ENCODE data around the gene USE1. TPM values are rescaled to one million over a fixed set of nuclear protein-coding genes. Genes with fewer than 3 reads are reported as not detected.

USE1 gene
- total and polyA plus RNA-seq, 8 donors: 23.1 to 40.9 (median 31.6) TPM

DNA sequence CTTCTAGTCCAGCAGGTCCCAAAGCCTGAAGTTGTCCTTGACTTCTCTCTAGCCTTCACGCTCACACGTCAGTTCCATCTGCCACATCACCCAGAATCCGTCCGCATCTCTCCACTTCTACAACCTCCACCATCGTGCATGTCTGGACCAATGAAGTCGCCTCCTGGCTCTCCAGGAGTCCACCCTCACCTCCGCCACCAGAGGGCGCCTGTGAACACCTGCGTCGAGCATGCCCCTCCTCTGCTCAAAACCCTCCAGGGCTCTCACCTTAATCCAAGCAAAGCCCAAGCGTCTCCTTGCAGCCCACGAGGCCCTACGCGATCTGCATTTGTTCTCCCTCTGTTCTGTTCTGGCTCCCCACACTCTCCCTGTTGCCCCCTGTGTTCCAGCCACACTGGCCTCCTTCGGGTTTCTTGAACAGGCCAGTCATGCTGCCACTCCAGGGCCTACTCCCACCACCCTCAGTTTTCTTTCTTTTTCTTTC is 45.7 kb downstream of the USE1 start:
- peak; percentile 81 to 96 for TF ChIP-seq CTCF (IDR thresholded peaks at IDR 0.05)
- H3K4me1 ChIP-seq: peaks cover 0 to 3% of the 10 kb centered on the region in 2 donors
- H3K9me3 ChIP-seq: no peaks in the 10 kb centered on the region
- intact Hi-C loops (cut with DNase I): no loop called here
- no peak overlapping the region for H3K4me3 ChIP-seq
- peak in 3 of 4 donors; percentile 76 to 97 (median 87) for DNase-seq
- peak; percentile 99 for ATAC-seq
- peaks cover 0 to 18% of the 10 kb centered on the region in 2 donors for H3K36me3 ChIP-seq
- no peak overlapping the region for H3K27ac ChIP-seq
- H3K27me3 ChIP-seq: no peaks in the 10 kb centered on the region

DNA sequence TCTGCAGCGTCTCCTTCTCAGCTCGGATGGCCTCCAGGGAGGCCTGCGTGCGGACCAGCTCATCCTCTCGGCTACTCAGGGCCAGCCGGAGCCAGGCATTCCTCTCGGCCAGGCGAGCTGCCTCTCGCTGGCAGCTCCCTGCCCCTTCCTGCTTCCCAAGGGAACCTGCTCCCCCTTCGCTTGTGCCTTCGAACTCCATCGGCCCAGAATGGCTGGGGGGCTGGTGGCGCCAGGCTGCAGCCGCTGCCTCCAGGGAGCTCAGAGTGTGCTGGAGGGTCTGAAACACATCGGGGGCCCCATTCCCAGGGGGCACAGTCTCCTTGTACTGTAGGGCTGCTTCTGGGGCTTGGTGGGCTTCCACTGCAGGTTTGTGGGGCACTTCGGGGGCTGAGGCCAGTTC is 47.4 kb downstream of the USE1 start:
- intact Hi-C loops (cut with DNase I): no loop called here
- Histone ChIP-seq H3K36me3 (peaks cover 0 to 17% of the 10 kb centered on the region in 2 donors), H3K4me1 (peaks cover 0 to 3% of the 10 kb centered on the region in 2 donors), H3K9me3 (no peaks in the 10 kb centered on the region), H3K4me3 (peak overlapping the region in 1 of 2 donors; percentile 44), H3K27ac (no peak overlapping the region), H3K27me3 (no peaks in the 10 kb centered on the region)
- no peak for ATAC-seq
- TF ChIP-seq CTCF (IDR thresholded peaks at IDR 0.05): no peak
- no peak for DNase-seq

DNA sequence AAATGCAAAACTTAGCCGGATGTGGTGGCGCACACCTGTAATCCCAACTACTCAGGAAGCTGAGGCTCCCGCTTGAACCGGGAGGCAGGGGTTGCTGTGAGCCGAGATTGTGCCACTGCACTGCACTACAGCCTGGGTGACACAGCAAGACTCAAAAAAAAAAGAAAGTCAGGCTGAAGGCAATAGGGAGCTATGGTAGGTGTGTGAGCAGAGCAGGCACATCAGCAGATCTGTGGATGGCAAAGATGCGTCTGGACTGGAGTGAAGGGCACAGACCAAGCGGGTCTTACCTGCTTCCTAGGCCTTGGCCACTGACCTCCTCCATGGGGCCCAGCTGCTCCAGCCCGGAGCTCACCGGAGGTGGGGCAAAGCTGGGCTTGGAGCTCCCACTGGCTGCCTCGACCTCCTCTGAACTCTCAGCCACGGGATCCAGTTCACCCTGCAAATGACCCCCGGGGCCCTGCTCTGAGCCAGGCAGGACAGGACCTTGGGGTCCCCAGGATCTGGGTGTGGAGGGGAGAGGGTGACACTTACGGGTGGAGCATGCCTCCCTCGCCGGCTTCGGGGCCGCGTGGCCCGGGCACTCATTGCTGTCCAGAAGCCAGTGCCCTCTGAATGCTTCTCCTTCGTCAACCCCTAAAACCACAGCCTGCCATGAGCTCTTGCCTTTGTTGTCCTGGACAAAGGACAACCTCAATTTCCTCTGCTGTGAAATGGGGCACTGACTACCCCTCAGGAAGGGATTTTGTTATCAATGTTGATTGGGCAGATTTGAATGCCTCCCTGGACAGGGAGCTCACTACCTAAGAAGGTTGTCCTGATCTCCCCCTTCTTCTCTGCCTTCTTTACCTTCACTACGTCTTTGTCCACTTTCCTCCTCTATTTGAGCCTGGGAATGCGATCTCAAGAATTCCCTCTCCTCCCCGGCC is 48.8 kb downstream of the USE1 start:
- no peaks in the 10 kb centered on the region for H3K9me3 ChIP-seq
- H3K27ac ChIP-seq: peak overlapping the region; percentile 57 to 74
- H3K4me1 ChIP-seq: peaks cover 6 to 17% of the 10 kb centered on the region in 2 donors
- H3K27me3 ChIP-seq: no peaks in the 10 kb centered on the region
- peak overlapping the region in 1 of 2 donors; percentile 44 for H3K4me3 ChIP-seq
- ATAC-seq: no peak
- H3K36me3 ChIP-seq: peaks cover 0 to 13% of the 10 kb centered on the region in 2 donors
- DNase-seq: no peak
- TF ChIP-seq CTCF (IDR thresholded peaks at IDR 0.05): no peak
- intact Hi-C loops (cut with DNase I): no loop called here

DNA sequence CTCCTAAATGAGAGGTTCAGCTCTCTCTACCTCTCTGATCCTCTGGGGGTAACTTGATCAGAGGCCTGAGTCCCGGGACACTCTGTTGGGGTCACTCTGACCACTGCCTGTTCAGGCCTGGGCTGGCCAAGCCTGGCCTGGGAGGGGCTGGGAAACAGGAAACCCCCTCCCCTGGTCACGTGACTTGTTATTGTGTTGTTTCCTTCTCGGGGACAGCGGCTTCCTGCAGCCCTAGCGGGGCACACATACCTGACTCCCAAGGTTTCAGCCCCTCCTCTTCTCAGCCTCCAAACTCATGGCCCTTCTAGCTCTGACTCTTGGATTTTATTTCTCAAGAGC is 49.5 kb downstream of the USE1 start, which contains the start of gene USHBP1:
Gene USHBP1 (minus strand): TSS at position 105 of the 339 bp plus-strand sequence. CDS start 446 bp downstream, outside the sequence.
- peak within 1 kb of the TSS in 1 of 2 donors; percentile 44 for H3K4me3 ChIP-seq
- TF ChIP-seq CTCF (IDR thresholded peaks at IDR 0.05): no peak
- H3K27ac ChIP-seq: peak within 1 kb of the TSS; percentile 57 to 74
- intact Hi-C loops (cut with DNase I): no loop called here
- no peak for DNase-seq
- peaks cover 6 to 18% of the 10 kb centered on the region in 2 donors for H3K4me1 ChIP-seq
- ATAC-seq: no peak
- no peaks in the 10 kb centered on the region for H3K9me3 ChIP-seq
- H3K36me3 ChIP-seq: peaks cover 0 to 13% of the 10 kb centered on the region in 2 donors
- H3K27me3 ChIP-seq: no peaks in the 10 kb centered on the region

- H3K36me3 ChIP-seq: peaks cover 0 to 25% of the 10 kb centered on the region in 2 donors
- intact Hi-C loops (cut with DNase I): no loop called here
- no peaks in the 10 kb centered on the region for H3K9me3 ChIP-seq
- ATAC-seq (no peak), DNase-seq (no peak)
- TF ChIP-seq CTCF (IDR thresholded peaks at IDR 0.05): no peak
- H3K4me3 ChIP-seq: no peak overlapping the region
- peaks cover 6 to 16% of the 10 kb centered on the region in 2 donors for H3K4me1 ChIP-seq
- no peaks in the 10 kb centered on the region for H3K27me3 ChIP-seq
- H3K27ac ChIP-seq: peak overlapping the region in 1 of 2 donors; percentile 77
These were observed 50.9 kb downstream of the USE1 start for GRCh38 chr19:17266026-17266425.

Data from left lung (tissue), 10 donors.